A549 (cell line): ENCODE measurements around the gene CLCN3. TPM values are rescaled to one million over a fixed set of nuclear protein-coding genes. Genes with fewer than 3 reads are reported as not detected.

ENCODE experiments used
- ATAC-seq, 2 experiments: fragments of 200-7000 bp in 1 of 2; fragments of >200 bp in 1 of 2; cut with Nextera tagmentation in 1 of 2; cut with Tn5 transposase in 1 of 2; 3 replicates each; pipeline versions ENCODE4 v1.8.0 to v1.9.1; 2018 to 2020; ENCODE audit warnings: mild to moderate bottlenecking in 1 of 2, moderate library complexity in 1 of 2
- CTCF ChIA-PET: fragments of 300-600 bp; sonication (Branson Sonifier 250); formaldehyde crosslinking; extraction: SDS; loops from one replicate; lab custom pipeline; 2021; ENCODE audit warnings: antibody characterized with exemption, inconsistent platforms; lab: Yijun Ruan, JAX
- POLR2A ChIA-PET: fragments of 350-600 bp; formaldehyde crosslinking; extraction: SDS; loops from one replicate; lab custom pipeline; 2021; ENCODE audit warnings: antibody characterized with exemption, inconsistent platforms; lab: Yijun Ruan, JAX
- DNase-seq, 2 experiments: peaks; one replicate each; pipeline versions ENCODE4 v3.0.0 to v3.0.0-alpha.2; 2011 to 2016; ENCODE audit warnings: low read depth in 1 of 2, low spot score in 1 of 2
- FAIRE-seq: peaks from 2 replicates; lab custom pipeline; 2011; peaks lifted over from hg19 to GRCh38; lab: Jason Lieb, UNC
- H3K27ac ChIP-seq, 2 experiments: fragments of >200 bp; sonication (Bioruptor Twin); formaldehyde crosslinking; 3 replicates each; pipeline ENCODE4 v1.5.1; 2016 to 2017
- H3K4me1 ChIP-seq: fragments of >200 bp; sonication (Bioruptor Twin); formaldehyde crosslinking; 3 replicates; pipeline ENCODE4 v1.6.1; 2016
- H3K4me2 ChIP-seq: fragments of >200 bp; sonication (Bioruptor Twin); formaldehyde crosslinking; 3 replicates; pipeline ENCODE4 v1.6.1; 2016
- H3K4me3 ChIP-seq: fragments of >200 bp; sonication (Bioruptor Twin); formaldehyde crosslinking; 3 replicates; pipeline ENCODE4 v1.5.1; 2016
- H3K9me3 ChIP-seq: fragments of >200 bp; sonication (Bioruptor Twin); formaldehyde crosslinking; 3 replicates; pipeline ENCODE4 v1.6.1; 2016
- BHLHE40 ChIP-seq: IDR thresholded peaks from 2 replicates; pipeline ENCODE4 v1.6.1; 2012; ENCODE audit warnings: low read depth, low read length, inconsistent platforms
- CEBPB ChIP-seq, 2 experiments: fragments of >200 bp in 1 of 2; sonication (Bioruptor Twin) in 1 of 2; formaldehyde crosslinking in 1 of 2; IDR thresholded peaks; 2 replicates each; pipeline ENCODE4 v1.6.1; 2012 to 2016
- ESRRA ChIP-seq: fragments of 150-350 bp; IDR thresholded peaks from 2 replicates; pipeline ENCODE4 v1.6.1; 2014; ENCODE audit warnings: mild to moderate bottlenecking, low read length, borderline replicate concordance
- FOSB ChIP-seq: fragments of 250-450 bp; sonication (Bioruptor Pico); IDR thresholded peaks from 2 replicates; pipeline ENCODE4 v1.5.0; 2020; ENCODE audit warnings: mild to moderate bottlenecking, moderate library complexity
- FOSL2 ChIP-seq, 2 experiments: fragments of 450-650 bp in 1 of 2; fragments of >200 bp in 1 of 2; sonication (Bioruptor Twin) in 1 of 2; formaldehyde crosslinking; IDR thresholded peaks; 2 replicates each; pipeline versions ENCODE4 v1.5.0 to v1.6.1; 2016 to 2020; ENCODE audit warnings: mild to moderate bottlenecking in 1 of 2, moderate library complexity in 1 of 2
- GATA3 ChIP-seq: IDR thresholded peaks from 2 replicates; pipeline ENCODE4 v1.6.1; 2012; ENCODE audit warnings: borderline replicate concordance
- HDAC2 ChIP-seq: fragments of 200-600 bp; sonication (generic); IDR thresholded peaks from 2 replicates; pipeline ENCODE4 v1.6.1; 2016
- HEYL ChIP-seq: fragments of 250-450 bp; sonication (Bioruptor Pico); IDR thresholded peaks from 2 replicates; pipeline ENCODE4 v1.8.0; 2021; ENCODE audit warnings: mild to moderate bottlenecking, moderate library complexity
- JUN ChIP-seq, 2 experiments: fragments of >200 bp; sonication (Bioruptor Twin); formaldehyde crosslinking; IDR thresholded peaks; 2 replicates in 1 of 2; 3 replicates in 1 of 2; pipeline ENCODE4 v1.6.1; 2016 to 2017
- KDM5A ChIP-seq: fragments of 200-600 bp; sonication (generic); IDR thresholded peaks from 2 replicates; pipeline ENCODE4 v1.6.1; 2016; ENCODE audit warnings: antibody characterized with exemption, mild to moderate bottlenecking
- MAFK ChIP-seq: fragments of 450-650 bp; IDR thresholded peaks from 2 replicates; pipeline ENCODE4 v1.6.1; 2014; ENCODE audit not compliant: partially characterized antibody
- MYC ChIP-seq: IDR thresholded peaks from 2 replicates; pipeline ENCODE4 v1.6.1; 2012; ENCODE audit warnings: mild to moderate bottlenecking, inconsistent platforms, low read length, improper control_type of control experiment, borderline replicate concordance
- NPAS2 ChIP-seq: fragments of 250-450 bp; sonication (Bioruptor Pico); IDR thresholded peaks from 2 replicates; pipeline ENCODE4 v1.8.0; 2022; ENCODE audit warnings: mild to moderate bottlenecking, moderate library complexity, borderline replicate concordance
- NR3C1 ChIP-seq: fragments of >200 bp; sonication (Bioruptor Twin); formaldehyde crosslinking; IDR thresholded peaks from 3 replicates; pipeline ENCODE4 v1.6.1; 2017
- PHF8 ChIP-seq: fragments of 200-600 bp; sonication (generic); IDR thresholded peaks from 2 replicates; pipeline ENCODE4 v1.6.1; 2016; ENCODE audit warnings: low read depth, mild to moderate bottlenecking, antibody characterized with exemption, moderate library complexity, borderline replicate concordance
- POLR2A ChIP-seq: IDR thresholded peaks from 2 replicates; pipeline ENCODE4 v1.6.1; 2012; ENCODE audit warnings: mild to moderate bottlenecking, low read length
- ZFP36 ChIP-seq: fragments of 450-650 bp; IDR thresholded peaks from 2 replicates; pipeline ENCODE4 v1.6.1; 2014; ENCODE audit warnings: borderline replicate concordance; ENCODE audit not compliant: partially characterized antibody
- ZNF302 ChIP-seq: fragments of 250-450 bp; sonication (Bioruptor Pico); IDR thresholded peaks from 2 replicates; pipeline ENCODE4 v1.9.0; 2021; ENCODE audit warnings: inconsistent platforms, mild to moderate bottlenecking, moderate library complexity
- WGBS: methylation state at CpG from one replicate; pipeline ENCODE4 v1.1.6; 2017; ENCODE audit errors: missing lambda C conversion rate; 5-methylcytosine and 5-hydroxymethylcytosine counted together
- polyA plus RNA-seq, 4 experiments: library from polyadenylated mRNA; depleted of rRNA in 3 of 4; stranded (reverse); fragments of >200 nt; fragmentation: RNase III in 1 of 4; extraction: RNeasy Plus Mini Kit Qiagen cat#74134 plus additional on column Dnase treatment in 1 of 4; gene quantifications; 2 replicates in 3 of 4; 3 replicates in 1 of 4; pipeline ENCODE4 v1.2.3, GENCODE V29; 2011 to 2017
- TF ChIP-seq, protein P1 (sequence below): fragments of 250-450 bp; sonication (Bioruptor Pico); IDR thresholded peaks from 2 replicates; pipeline ENCODE4 v1.5.0; 2021; ENCODE audit warnings: mild to moderate bottlenecking, moderate library complexity, borderline replicate concordance
- TF ChIP-seq, protein P2 (sequence below): fragments of >200 bp; sonication (Bioruptor Twin); formaldehyde crosslinking; IDR thresholded peaks from 3 replicates; pipeline ENCODE4 v1.6.1; 2016
- TF ChIP-seq, protein P3 (sequence below): IDR thresholded peaks from 2 replicates; pipeline ENCODE4 v1.6.1; 2012
- TF ChIP-seq, protein P4 (sequence below): fragments of 150-350 bp; IDR thresholded peaks from 2 replicates; pipeline ENCODE4 v1.6.1; 2014; ENCODE audit warnings: low read depth, mild to moderate bottlenecking, low read length
- TF ChIP-seq, protein P5 (sequence below): fragments of 450-650 bp; IDR thresholded peaks from 2 replicates; pipeline ENCODE4 v1.6.1; 2014; ENCODE audit warnings: antibody characterized with exemption
- TF ChIP-seq, protein P6 (sequence below): fragments of >200 bp; sonication (Bioruptor Twin); formaldehyde crosslinking; IDR thresholded peaks from 3 replicates; pipeline ENCODE4 v1.5.1; 2016

The CLCN3 gene
- polyA plus RNA-seq, 2 of the 4 experiments (the other 2 are of a cell fraction) = 18.8 to 53.6 TPM

DNA sequence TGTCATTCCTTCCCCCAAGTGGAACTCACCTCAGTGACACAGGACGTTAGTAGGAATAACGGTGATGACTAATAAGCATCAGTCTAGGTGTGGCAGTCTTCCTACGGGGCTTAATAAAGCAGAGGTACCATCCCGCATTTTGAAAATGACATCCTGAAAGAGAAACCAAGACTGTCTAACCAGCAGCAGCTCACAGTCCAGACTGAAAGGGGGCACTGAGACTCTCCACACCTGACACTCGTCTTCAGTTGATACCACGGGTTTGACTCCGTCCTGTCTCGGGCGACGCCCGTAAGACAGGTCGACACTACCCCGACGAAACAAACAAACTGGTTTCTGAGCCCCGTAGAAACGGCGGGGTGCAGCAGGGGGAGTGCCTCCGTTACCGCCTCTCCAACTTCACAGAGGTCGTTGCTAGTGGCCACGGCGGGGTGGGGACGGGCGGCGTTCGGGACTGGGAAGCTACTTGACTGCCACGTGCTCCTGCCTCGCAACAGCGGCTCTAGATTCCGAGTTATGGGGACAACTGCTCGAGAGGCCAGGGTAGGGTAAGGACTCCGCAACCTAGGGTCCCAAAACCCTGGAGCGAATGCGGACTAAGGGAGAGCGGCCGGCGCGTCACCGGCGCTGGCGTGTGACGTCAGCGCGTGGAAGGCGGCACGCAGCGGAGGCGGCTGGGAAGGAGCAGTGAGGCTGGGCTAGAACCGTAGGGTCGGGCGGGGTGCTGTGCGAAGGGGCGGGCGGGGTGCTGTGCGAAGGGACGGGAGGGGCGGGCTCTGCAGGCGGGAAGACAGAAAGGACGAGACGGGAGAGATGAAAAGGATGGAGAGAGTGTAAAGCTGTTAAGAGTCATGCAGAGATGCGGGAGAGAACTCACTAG lies 8.1 kb upstream of the CLCN3 start, which contains the start of gene NEK1:
NEK1 (minus strand) TSS at position 593 of the 880 bp plus-strand sequence. CDS start 9,953 bp downstream, outside the sequence.
- WGBS = under 1% methylated on average over 17 of the region's 61 CpGs
- Histone ChIP-seq H3K9me3 (no peaks in the 10 kb centered on the region), H3K27ac (peak within 1 kb of the TSS; percentile 84 to 97), H3K4me1 (peaks cover 12% of the 10 kb centered on the region; the same call in 1 of the 3 replicates), H3K4me2 (peak within 1 kb of the TSS; percentile 86), H3K4me3 (peak within 1 kb of the TSS; percentile 78)
- ATAC-seq (peak; percentile 98), FAIRE-seq (no peak), DNase-seq (peak; percentile 74 to 89)
- ChIA-PET CTCF (interaction anchor here (0.6 to 2.6 kb wide), 16 partner anchors 10 to 451 kb away, joined by 3 to 17 read pairs (median 4); no protein-coding TSS in a partner anchor), POLR2A (interaction anchor here (0.5 to 1.8 kb wide), 4 partner anchors 10 to 414 kb away, joined by 3 to 9 read pairs (median 7); partner anchors contain the start of gene MFAP3L)
- no peak for TF ChIP-seq HDAC2
- peak; percentile 37 to 60; a peak in 2 of 5 replicates for TF ChIP-seq JUN (IDR thresholded peaks at IDR 0.05)
- TF ChIP-seq, protein P1, sequence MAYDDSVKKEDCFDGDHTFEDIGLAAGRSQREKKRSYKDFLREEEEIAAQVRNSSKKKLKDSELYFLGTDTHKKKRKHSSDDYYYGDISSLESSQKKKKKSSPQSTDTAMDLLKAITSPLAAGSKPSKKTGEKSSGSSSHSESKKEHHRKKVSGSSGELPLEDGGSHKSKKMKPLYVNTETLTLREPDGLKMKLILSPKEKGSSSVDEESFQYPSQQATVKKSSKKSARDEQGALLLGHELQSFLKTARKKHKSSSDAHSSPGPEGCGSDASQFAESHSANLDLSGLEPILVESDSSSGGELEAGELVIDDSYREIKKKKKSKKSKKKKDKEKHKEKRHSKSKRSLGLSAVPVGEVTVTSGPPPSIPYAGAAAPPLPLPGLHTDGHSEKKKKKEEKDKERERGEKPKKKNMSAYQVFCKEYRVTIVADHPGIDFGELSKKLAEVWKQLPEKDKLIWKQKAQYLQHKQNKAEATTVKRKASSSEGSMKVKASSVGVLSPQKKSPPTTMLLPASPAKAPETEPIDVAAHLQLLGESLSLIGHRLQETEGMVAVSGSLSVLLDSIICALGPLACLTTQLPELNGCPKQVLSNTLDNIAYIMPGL (CRISPR knock-in tag) = no peak
- TF ChIP-seq, protein P2, sequence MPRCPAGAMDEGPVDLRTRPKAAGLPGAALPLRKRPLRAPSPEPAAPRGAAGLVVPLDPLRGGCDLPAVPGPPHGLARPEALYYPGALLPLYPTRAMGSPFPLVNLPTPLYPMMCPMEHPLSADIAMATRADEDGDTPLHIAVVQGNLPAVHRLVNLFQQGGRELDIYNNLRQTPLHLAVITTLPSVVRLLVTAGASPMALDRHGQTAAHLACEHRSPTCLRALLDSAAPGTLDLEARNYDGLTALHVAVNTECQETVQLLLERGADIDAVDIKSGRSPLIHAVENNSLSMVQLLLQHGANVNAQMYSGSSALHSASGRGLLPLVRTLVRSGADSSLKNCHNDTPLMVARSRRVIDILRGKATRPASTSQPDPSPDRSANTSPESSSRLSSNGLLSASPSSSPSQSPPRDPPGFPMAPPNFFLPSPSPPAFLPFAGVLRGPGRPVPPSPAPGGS = 0 out of 3 replicates have a peak, but pooled peaks have one; percentile 53
- peak; percentile 83 for TF ChIP-seq PHF8
- TF ChIP-seq POLR2A = peak; percentile 93
- TF ChIP-seq MYC = 0 out of 2 replicates have a peak, but pooled peaks have one; percentile 39
- TF ChIP-seq, protein P3, sequence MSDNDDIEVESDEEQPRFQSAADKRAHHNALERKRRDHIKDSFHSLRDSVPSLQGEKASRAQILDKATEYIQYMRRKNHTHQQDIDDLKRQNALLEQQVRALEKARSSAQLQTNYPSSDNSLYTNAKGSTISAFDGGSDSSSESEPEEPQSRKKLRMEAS = peak; percentile 49; the same call in 1 of the 2 replicates

DNA sequence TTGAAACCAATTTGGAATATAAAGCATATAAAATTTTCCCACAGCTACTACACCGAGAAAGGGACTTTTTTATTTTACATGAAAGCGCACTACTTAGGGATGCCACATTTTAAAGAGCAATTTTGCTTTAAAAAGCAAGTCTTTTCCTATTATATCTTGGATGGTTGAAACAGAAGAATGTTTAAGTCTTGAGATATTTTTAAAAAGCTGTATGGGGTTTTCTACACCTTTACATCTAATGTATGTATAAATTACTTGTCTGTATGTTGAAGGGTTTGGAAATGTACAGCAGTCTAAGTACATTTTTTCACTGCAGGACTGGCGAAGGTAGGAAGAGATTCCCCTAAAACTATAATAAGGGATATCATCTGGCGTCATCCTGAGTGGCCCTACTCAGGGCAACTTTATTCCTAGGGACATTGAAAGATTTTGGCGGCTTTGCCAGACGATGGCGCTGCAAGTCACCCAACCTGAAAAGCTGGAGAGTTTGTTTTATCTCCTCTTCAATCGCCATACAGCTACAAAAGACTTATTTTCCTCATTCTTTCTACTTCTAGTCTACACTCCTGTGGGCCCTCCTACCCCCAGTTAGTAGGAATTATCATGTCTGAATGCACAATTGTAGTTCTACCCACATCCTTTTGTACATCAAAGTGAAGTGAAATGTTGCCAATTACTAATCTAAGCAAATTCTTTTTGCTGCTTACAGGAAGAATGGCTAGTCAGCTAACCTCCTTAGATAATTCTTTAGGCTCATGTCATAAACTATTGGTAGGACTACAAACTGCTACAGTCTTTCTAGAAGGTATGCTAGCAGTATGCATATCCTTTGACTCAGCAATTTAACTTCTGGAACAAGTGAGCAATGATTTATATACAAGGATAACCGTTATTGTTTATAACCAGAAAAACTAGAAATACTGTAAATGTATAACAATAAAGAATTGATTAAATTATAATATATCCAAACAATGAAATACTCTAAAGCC lies 7.2 kb upstream of the CLCN3 start:
- Histone ChIP-seq H3K4me3 (peak overlapping the region; percentile 78), H3K9me3 (no peaks in the 10 kb centered on the region), H3K27ac (peak overlapping the region; percentile 65 to 97), H3K4me1 (peaks cover 12% of the 10 kb centered on the region; the same call in 1 of the 3 replicates), H3K4me2 (peak overlapping the region; percentile 86)
- ATAC-seq (peak; percentile 69 to 83), FAIRE-seq (no peak), DNase-seq (peak; percentile 44 to 77)
- ChIA-PET CTCF (interaction anchor here (0.6 to 2.6 kb wide), 23 partner anchors 9 to 460 kb away, joined by 3 to 17 read pairs (median 4); no protein-coding TSS in a partner anchor), POLR2A (interaction anchor here (0.6 to 1.8 kb wide), 3 partner anchors 11 to 413 kb away, joined by 3 to 9 read pairs (median 6); partner anchors contain the start of gene MFAP3L)
- 6% methylated on average over 9 of the region's 9 CpGs for WGBS
- TF ChIP-seq ZNF302 (CRISPR knock-in tag) = no peak
- TF ChIP-seq BHLHE40 = no peak
- TF ChIP-seq, protein P4, sequence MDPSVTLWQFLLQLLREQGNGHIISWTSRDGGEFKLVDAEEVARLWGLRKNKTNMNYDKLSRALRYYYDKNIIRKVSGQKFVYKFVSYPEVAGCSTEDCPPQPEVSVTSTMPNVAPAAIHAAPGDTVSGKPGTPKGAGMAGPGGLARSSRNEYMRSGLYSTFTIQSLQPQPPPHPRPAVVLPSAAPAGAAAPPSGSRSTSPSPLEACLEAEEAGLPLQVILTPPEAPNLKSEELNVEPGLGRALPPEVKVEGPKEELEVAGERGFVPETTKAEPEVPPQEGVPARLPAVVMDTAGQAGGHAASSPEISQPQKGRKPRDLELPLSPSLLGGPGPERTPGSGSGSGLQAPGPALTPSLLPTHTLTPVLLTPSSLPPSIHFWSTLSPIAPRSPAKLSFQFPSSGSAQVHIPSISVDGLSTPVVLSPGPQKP = no peak
- peak; percentile 30; the same call in 1 of the 2 replicates for TF ChIP-seq GATA3
- no peak for TF ChIP-seq CEBPB (IDR thresholded peaks at IDR 0.05)
- TF ChIP-seq, protein P3 = no peak
- no peak for TF ChIP-seq NPAS2 (CRISPR knock-in tag)
- TF ChIP-seq ESRRA = no peak
- TF ChIP-seq JUN (IDR thresholded peaks at IDR 0.05) = no peak
- TF ChIP-seq, protein P5, sequence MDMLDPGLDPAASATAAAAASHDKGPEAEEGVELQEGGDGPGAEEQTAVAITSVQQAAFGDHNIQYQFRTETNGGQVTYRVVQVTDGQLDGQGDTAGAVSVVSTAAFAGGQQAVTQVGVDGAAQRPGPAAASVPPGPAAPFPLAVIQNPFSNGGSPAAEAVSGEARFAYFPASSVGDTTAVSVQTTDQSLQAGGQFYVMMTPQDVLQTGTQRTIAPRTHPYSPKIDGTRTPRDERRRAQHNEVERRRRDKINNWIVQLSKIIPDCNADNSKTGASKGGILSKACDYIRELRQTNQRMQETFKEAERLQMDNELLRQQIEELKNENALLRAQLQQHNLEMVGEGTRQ = no peak
- TF ChIP-seq HEYL (CRISPR knock-in tag) = no peak
- peak; percentile 33 for TF ChIP-seq MAFK
- no peak for TF ChIP-seq ZFP36
- TF ChIP-seq FOSB = no peak
- TF ChIP-seq, protein P6, sequence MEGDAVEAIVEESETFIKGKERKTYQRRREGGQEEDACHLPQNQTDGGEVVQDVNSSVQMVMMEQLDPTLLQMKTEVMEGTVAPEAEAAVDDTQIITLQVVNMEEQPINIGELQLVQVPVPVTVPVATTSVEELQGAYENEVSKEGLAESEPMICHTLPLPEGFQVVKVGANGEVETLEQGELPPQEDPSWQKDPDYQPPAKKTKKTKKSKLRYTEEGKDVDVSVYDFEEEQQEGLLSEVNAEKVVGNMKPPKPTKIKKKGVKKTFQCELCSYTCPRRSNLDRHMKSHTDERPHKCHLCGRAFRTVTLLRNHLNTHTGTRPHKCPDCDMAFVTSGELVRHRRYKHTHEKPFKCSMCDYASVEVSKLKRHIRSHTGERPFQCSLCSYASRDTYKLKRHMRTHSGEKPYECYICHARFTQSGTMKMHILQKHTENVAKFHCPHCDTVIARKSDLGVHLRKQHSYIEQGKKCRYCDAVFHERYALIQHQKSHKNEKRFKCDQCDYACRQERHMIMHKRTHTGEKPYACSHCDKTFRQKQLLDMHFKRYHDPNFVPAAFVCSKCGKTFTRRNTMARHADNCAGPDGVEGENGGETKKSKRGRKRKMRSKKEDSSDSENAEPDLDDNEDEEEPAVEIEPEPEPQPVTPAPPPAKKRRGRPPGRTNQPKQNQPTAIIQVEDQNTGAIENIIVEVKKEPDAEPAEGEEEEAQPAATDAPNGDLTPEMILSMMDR = peak; percentile 76
- TF ChIP-seq KDM5A = peak; percentile 61
- TF ChIP-seq FOSL2 (IDR thresholded peaks at IDR 0.05) = no peak
- no peak for TF ChIP-seq FOSL2 (CRISPR knock-in tag; IDR thresholded peaks at IDR 0.05)
- TF ChIP-seq NR3C1 = no peak
